NCI-H1417 treated with DMSO at 0.1 percent for 48 hours (cell line): ENCODE results near the gene AQP9.
A peak's percentile ranks its signal among the peaks of the same experiment; 100 is the strongest.

Experiments
- DNase-seq: peaks from one replicate; lab custom pipeline; 2025; lab: John Stamatoyannopoulos, UW

Gene AQP9

DNA sequence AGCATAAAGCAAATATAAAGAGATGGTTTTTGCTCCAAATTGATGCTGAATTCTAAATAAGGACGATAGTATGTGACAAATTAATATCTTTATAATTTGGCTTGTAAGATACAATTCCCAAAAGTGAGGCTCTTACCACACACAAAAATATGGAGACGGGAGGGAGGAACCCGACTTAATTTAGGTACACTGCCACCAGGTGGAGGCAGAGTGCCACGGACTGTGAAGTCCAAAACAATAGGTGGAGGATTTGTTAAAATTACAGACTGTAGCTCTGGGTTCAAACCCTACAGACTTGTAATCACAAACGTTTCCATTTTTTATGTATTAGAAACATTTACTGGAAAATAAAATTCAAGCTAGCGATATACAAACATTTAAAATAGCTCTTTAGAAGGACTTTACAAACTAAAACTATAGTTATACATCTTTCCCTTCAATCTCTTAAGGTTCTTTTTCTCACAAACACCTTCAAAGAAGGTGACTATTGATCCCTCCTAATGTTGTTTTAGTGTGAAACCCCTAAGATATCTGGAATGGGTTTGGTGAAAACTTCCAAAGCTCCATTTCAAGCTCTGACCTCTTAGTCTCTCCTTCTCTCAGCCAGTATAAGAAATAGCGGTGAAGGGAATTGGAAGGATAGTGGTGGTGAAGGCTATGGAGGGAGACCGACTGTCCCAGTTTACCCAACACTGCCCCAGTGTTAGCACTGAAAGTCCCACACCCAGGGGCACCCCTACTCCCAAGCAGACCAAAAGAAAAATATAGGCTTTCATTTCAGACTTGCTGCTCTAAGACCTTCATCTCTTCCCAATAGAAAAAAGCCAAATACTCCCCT is 89.7 kb downstream of the AQP9 start:
- DNase-seq = peak; percentile 31

GRCh38 chr15:58228718-58229117 is 90.5 kb downstream of the AQP9 start:
- no peak for DNase-seq

DNA sequence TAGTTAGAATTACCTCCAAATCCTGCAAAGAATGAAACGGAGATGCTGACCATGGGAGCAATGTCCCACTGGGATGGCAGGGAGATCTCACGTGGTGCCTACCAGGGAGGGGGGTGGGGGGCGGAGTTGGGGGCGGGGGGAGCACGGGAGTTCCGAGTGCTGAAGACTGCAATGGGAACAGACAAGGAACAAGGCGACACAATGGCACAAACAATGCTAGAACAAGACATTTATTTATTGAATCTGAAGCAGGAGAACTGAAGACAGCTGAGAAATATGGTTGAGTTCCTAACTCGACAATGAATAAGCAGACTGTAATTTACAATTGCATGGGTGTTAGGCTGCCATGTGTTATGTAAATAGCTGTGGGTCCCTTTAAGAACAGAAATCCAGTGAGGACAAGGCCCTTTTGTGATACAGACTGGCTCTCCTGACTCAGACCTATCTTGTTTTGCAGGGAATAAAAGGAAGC is 91.2 kb downstream of the AQP9 start:
- DNase-seq = no peak

DNA sequence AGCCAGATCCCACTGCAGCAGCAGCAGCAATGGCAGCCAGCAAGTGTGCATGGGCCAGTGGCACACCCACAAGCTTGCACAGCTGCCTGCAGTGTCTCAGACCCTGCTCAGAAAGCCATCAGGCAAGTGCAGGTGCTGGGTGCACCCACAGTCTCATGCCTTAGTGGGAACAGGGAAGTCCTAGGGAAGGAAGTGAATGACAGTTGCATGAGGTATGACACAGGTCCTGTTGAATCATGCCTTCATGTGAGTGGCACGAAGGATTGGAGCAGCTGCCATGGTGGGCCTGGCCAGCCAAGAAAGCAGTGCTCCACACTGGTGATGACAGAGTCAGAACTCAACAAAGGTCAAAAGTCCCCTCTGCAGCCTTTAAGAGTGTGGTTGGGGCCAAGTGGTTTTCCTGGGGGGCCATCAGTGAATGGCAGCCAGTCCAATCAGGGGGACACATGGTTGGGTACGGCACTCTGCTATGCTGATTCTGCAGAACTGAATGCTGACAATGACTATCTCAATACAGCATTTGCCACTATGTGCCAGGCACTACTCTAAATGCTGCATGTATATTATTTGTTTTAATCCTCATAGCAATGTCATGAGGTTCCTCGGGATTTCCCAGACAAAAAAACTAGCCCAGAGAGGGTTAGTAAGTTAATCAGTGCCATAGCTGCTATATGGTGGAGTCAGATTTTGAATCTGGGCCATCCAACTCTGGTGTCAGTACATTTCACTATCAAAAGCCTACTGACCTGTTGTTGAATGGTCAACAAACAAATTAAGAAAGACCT is 94.3 kb downstream of the AQP9 start:
- DNase-seq = no peak

GRCh38 chr15:58233341-58233740 is 95.2 kb downstream of the AQP9 start:
- DNase-seq = no peak
